Keratinocyte (primary cell): ENCODE measurements around the gene MRPS14.

Experiments used
- EZH2 ChIP-seq: IDR thresholded peaks from one replicate; pipeline ENCODE4 v1.6.1; 2012; ENCODE audit warnings: inconsistent platforms, mild to moderate bottlenecking, low read length, moderate library complexity
- TF ChIP-seq, protein P1 (sequence below), 3 experiments: IDR thresholded peaks in 1 of 3; conservative IDR thresholded peaks in 1 of 3; optimal IDR thresholded peaks in 1 of 3; 2 replicates in 2 of 3; 3 replicates in 1 of 3; pipeline versions ENCODE3 to v1.5.1; 2011; ENCODE audit warnings: low read length in 3 of 3, mild to moderate bottlenecking in 3 of 3, moderate library complexity in 2 of 3, control low read depth in 1 of 3, inconsistent platforms in 1 of 3; ENCODE audit not compliant: insufficient read depth in 2 of 3; ENCODE audit errors: extremely low read depth in 1 of 3

DNA sequence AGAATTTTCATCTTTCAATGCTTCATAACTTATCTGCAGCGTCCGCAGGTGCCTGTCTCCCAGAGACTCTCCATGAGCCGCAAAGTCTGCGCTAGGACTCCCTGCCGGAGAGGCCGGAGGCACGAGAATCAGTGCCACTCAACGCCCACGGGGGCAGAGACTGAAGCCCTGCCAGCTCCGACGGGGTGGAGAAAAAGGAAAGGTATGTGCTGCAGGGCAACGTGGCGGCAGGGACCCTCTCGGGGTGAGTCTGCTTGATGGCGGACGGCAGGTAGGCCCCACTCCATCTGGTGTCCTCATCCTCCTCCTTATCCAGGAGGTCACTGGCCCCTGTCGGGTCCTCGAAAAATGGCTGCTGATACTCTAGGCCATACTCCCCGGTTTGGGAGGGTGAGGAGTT lies 21.9 kb upstream of the MRPS14 start:
- TF ChIP-seq, protein P1, sequence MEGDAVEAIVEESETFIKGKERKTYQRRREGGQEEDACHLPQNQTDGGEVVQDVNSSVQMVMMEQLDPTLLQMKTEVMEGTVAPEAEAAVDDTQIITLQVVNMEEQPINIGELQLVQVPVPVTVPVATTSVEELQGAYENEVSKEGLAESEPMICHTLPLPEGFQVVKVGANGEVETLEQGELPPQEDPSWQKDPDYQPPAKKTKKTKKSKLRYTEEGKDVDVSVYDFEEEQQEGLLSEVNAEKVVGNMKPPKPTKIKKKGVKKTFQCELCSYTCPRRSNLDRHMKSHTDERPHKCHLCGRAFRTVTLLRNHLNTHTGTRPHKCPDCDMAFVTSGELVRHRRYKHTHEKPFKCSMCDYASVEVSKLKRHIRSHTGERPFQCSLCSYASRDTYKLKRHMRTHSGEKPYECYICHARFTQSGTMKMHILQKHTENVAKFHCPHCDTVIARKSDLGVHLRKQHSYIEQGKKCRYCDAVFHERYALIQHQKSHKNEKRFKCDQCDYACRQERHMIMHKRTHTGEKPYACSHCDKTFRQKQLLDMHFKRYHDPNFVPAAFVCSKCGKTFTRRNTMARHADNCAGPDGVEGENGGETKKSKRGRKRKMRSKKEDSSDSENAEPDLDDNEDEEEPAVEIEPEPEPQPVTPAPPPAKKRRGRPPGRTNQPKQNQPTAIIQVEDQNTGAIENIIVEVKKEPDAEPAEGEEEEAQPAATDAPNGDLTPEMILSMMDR (optimal IDR thresholded peaks at IDR 0.05 in 1 of 3, IDR thresholded peaks at IDR 0.05 in 1 of 3, conservative IDR thresholded peaks at IDR 0.05 in 1 of 3; ENCODE audit: extremely low read depth in 1 of 3, insufficient read depth in 2 of 3, low read length in 3 of 3), result no peak
- no peak for TF ChIP-seq EZH2
